HG02870 (cell line): ENCODE data around the gene PRKG1.

Experiments
- ATAC-seq: cut with Tn5 transposase; IDR thresholded peaks from one replicate; pipeline ENCODE4 v1.9.1; 2021; ENCODE audit warnings: mild to moderate bottlenecking, moderate library complexity; ENCODE audit not compliant: unreplicated experiment

PRKG1 gene

DNA sequence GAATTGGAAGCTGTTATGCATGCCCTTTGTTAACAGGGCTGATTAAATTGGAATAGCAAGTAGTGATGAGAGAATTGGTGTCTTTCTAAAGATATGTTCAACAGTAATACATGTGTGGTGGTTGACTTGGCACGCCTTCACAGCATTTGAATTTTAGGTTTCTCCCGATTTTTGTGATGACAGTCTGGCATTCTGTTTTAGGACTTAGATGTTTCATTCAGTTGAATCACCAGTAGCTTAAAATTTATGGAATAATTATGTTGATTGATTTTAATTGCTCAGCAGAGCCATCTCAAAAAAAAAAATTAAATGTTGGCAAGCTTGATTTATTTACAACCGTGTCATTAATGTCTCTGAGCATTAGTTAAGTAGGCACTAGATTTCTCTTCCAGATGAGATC is 405.4 kb downstream of the PRKG1 start:
- no peak for ATAC-seq

DNA sequence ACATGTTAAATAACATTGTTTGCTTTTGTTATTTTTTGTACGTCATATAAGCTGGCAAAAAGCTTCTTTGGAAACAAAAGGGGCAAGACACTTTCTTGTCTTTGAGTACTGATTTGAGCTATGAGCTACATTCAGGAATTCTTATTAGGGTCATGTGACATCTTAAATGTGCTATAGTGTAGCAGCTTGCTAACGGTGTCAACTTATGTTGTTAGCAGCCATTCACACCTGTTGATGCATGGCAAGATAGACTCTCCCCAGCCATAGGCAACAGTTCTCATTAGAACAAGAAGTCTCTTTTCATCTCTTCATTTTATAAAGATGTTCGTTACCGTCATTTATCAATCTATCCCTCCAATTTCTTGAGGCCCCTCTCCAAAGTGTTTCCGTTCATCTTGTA is 411.4 kb downstream of the PRKG1 start:
- no peak for ATAC-seq

- no peak for ATAC-seq
These were observed 413.3 kb downstream of the PRKG1 start for GRCh38 chr10:51487576-51487975.

GRCh38 chr10:51488766-51489408 is 414.6 kb downstream of the PRKG1 start:
- no peak for ATAC-seq

- ATAC-seq, result no peak
These were observed 424.1 kb downstream of the PRKG1 start for GRCh38 chr10:51498424-51498823.

- ATAC-seq, result no peak
These were observed 427.1 kb downstream of the PRKG1 start for GRCh38 chr10:51501396-51501795.

DNA sequence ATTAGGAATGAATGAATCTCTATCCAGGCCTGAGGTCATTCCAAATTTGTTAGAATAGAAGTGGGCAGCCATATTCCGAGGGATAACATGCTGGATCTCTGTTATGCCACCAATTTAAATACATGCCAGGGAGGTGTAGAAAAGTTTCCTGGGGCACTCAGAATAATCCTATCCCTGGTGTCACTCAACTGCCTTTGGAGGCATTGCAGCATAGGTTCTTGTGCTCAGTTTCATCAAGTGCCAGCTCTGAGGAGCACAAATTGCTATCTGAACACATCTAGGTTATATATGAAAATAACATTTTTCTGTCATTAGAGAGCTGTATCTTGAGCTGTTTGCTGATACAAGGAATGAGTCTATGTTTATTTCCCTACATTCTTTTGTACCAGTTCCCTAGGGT is 427.8 kb downstream of the PRKG1 start:
- ATAC-seq, result no peak

- no peak for ATAC-seq
These were observed 429.1 kb downstream of the PRKG1 start for GRCh38 chr10:51503378-51503777.

DNA sequence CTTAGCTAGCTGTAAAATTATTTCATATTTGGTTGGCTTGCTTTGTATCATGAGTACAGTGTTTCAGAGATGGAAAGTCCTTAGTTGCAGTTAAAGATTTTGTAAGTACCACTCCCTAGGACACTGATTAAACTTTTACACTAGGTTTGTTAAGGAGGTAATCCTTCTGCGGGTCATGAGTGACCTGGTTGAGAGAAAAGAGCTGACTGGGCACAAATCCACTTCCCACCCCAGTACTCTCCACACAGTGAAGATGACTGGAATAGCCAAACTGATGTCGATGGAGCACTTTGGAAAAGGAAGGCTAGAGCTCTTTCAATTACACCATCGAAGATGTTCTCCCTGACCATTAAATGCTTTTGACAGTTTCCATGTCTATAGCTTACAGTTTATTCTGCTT is 433.2 kb downstream of the PRKG1 start:
- no peak for ATAC-seq

DNA sequence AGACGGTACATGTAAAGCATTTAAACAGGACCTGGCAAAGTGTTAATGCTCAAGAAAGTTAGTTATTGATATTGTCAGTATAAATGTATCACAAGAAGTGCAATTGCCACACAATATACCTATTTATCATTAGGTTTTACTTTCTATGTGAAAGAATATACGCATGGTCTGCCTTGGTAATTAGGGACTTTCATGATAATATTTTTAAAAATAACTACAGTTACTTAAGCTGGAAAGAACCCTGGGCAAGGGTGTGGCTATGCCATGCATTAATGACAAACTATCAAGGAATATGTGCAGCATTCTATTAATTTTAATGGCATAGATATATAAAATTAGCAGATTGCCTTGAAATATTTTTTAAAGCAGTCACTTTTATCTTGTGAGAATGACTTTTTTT is 433.9 kb downstream of the PRKG1 start:
- no peak for ATAC-seq

GRCh38 chr10:51510231-51510630 is 435.9 kb downstream of the PRKG1 start:
- no peak for ATAC-seq

DNA sequence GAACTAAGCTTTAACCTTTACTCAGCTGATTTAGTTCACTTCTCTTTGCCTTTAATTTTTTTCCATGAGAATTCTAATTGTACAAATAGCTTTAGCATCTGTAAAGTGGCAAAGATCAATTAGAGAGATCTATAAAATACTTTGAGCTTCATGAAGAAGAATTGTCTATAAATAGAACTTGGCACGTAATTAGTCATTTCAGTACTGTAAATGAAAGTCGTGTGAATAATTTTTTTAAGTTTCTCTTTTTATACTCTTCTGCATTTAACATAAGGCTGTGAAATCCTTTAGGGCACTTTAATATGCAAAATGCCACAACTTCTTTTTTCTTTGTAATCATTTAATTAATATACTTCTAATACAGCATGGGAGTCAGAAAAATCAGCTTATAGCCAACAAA is 447.3 kb downstream of the PRKG1 start:
- ATAC-seq, result no peak

- ATAC-seq, result no peak
These were observed 448.6 kb downstream of the PRKG1 start for GRCh38 chr10:51522858-51523257.

DNA sequence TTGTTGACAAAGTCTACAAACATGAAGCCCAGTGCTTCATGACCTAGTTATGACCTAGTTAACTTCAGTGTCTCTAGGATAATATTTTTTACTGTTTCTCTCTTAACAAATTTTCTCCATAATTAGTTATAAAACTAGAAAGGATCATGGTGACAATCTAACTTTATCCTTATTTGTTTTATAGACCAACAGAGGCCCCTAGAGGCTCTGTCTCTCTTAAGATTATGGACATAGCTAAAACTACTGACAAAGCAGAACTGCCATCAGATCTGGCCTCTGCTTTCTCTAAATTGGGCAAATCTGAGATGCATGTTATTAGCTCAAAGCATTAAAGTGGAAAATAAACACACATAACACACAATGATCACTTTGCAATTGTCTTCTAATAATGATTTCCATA is 449.2 kb downstream of the PRKG1 start:
- ATAC-seq, result no peak

- no peak for ATAC-seq
These were observed 449.8 kb downstream of the PRKG1 start for GRCh38 chr10:51524041-51524440.

- no peak for ATAC-seq
These were observed 453.4 kb downstream of the PRKG1 start for GRCh38 chr10:51527522-51528219.

DNA sequence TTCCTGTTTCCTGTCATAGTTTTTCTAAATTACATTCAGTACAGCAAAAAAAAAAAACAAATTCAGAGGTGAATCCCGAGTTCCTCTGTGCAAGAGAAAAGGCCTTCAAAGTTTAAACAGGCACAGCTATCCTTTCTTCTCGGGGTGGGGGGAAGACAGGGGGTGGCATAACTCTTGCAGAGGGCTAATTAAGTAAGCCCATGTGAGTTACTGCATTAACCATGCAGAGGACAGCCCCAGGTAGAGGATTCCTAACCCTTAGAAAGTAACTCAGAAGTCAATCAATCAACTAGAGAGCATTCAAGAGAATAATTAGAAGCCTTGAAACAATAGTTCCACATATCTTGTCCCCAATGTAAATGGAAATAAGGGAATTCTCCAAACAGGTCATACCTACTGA is 454.2 kb downstream of the PRKG1 start:
- no peak for ATAC-seq

- ATAC-seq, result no peak
These were observed 456.3 kb downstream of the PRKG1 start for GRCh38 chr10:51530541-51530940.

GRCh38 chr10:51532044-51532443 is 457.8 kb downstream of the PRKG1 start:
- no peak for ATAC-seq

GRCh38 chr10:51542853-51543252 is 468.6 kb downstream of the PRKG1 start:
- ATAC-seq, result no peak

DNA sequence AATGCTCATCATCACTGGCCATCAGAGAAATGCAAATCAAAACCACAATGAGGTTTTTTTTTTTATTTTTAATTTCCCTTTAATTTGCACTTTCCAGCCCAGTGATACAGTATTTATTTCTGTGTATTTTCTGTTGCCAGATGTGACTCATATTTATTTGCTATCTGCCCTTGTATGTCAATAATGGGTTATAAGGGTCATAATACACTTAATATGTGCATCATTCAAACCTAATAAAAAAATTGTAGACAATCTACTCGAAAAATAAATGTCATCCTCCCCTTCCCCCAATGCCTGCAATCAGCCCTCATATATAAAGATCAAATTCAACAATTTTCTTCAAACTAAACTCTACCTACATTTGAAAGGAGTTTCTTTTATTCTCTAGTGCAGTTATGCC is 470.6 kb downstream of the PRKG1 start:
- ATAC-seq, result no peak

GRCh38 chr10:51547941-51548340 is 473.7 kb downstream of the PRKG1 start:
- no peak for ATAC-seq

DNA sequence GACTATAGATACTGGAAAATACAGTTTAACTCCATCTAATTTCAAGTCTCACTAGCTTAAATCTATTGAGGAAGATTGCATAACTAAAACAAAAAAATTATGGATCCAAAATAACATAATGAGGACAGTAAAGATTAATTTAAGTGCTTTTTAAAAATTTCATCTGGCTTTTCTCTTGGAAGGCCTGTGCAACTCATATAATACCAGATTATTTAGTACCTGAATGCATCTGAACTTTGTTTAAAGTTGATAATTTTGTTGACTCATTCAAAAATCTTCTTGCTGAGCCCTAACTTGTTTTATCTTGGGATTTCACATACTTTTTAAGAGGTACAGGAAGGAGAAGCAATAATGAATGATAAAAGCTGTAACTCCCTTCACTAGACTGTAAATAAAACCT is 478.6 kb downstream of the PRKG1 start:
- ATAC-seq, result no peak
